ENCODE data around the gene TFDP1. TPM values are rescaled to one million over a fixed set of nuclear protein-coding genes. Genes with fewer than 3 reads are reported as not detected.
A peak's percentile ranks its signal among the peaks of the same experiment; 100 is the strongest.

TFDP1 gene
- total RNA-seq, 1 donor from 2014 or later, result 49.4 TPM

- FAIRE-seq (peak; percentile 86), DNase-seq (ENCODE audit: low read depth) (peak; percentile 81)
- peaks cover 11% of the 10 kb centered on the region for H3K36me3 ChIP-seq (ENCODE audit: insufficient read depth, low read length)
- H3K9ac ChIP-seq (ENCODE audit: low read length), result peak overlapping the region; percentile 79
- no peak for TF ChIP-seq EZH2 (IDR thresholded peaks at IDR 0.05; ENCODE audit: insufficient read depth, low read length)
- TF ChIP-seq CTCF (IDR thresholded peaks at IDR 0.05; ENCODE audit: insufficient read depth, low read depth, low read length), result no peak
- no peak overlapping the region for H3K4me3 ChIP-seq (ENCODE audit: insufficient read depth, low read depth, low read length)
- peak overlapping the region; percentile 89 for H3K4me2 ChIP-seq (ENCODE audit: low read length)
- H3K27me3 Mint-ChIP-seq (ENCODE audit: low read depth, unreplicated experiment), result no peaks in the 10 kb centered on the region
- peak overlapping the region; percentile 12 for H2AFZ ChIP-seq (ENCODE audit: low read depth, low read length)
- H3K79me2 ChIP-seq (ENCODE audit: insufficient read depth, low read length), result peaks cover 71% of the 10 kb centered on the region
- H4K20me1 ChIP-seq (ENCODE audit: insufficient read depth, low read length), result peaks cover 64% of the 10 kb centered on the region
- H3K4me3 Mint-ChIP-seq (ENCODE audit: unreplicated experiment), result no peak overlapping the region
- H3K9me3 Mint-ChIP-seq (ENCODE audit: unreplicated experiment), result peaks cover 3% of the 10 kb centered on the region
- no peaks in the 10 kb centered on the region for H3K9me3 ChIP-seq (ENCODE audit: insufficient read depth, low read depth, low read length)
- H3K4me1 ChIP-seq (ENCODE audit: insufficient read depth, low read length), result peaks cover 37% of the 10 kb centered on the region
- no peaks in the 10 kb centered on the region for H3K27me3 ChIP-seq (ENCODE audit: insufficient read depth, low read length)
- H3K27ac ChIP-seq (ENCODE audit: low read depth, low read length), result peak overlapping the region; percentile 81
- peaks cover 20% of the 10 kb centered on the region for H3K36me3 Mint-ChIP-seq (ENCODE audit: low read depth, unreplicated experiment)
- H3K4me1 Mint-ChIP-seq (ENCODE audit: low read depth, unreplicated experiment), result peaks cover 11% of the 10 kb centered on the region
- H3K27ac Mint-ChIP-seq (ENCODE audit: unreplicated experiment), result no peak overlapping the region
These were observed 37.1 kb upstream of the TFDP1 start for GRCh38 chr13:113547238-113547971.

- peaks cover 11% of the 10 kb centered on the region for H3K36me3 ChIP-seq (ENCODE audit: insufficient read depth, low read length)
- peak overlapping the region; percentile 53 for H3K4me3 ChIP-seq (ENCODE audit: insufficient read depth, low read depth, low read length)
- H3K9me3 ChIP-seq (ENCODE audit: insufficient read depth, low read depth, low read length), result no peaks in the 10 kb centered on the region
- peak overlapping the region; percentile 79 for H3K9ac ChIP-seq (ENCODE audit: low read length)
- DNase-seq (ENCODE audit: low read depth) (peak; percentile 80), FAIRE-seq (no peak)
- peak overlapping the region; percentile 45 for H2AFZ ChIP-seq (ENCODE audit: low read depth, low read length)
- H3K9me3 Mint-ChIP-seq (ENCODE audit: unreplicated experiment), result peaks cover 3% of the 10 kb centered on the region
- H3K4me1 ChIP-seq (ENCODE audit: insufficient read depth, low read length), result peaks cover 37% of the 10 kb centered on the region
- peaks cover 61% of the 10 kb centered on the region for H4K20me1 ChIP-seq (ENCODE audit: insufficient read depth, low read length)
- no peak overlapping the region for H3K4me3 Mint-ChIP-seq (ENCODE audit: unreplicated experiment)
- no peaks in the 10 kb centered on the region for H3K27me3 Mint-ChIP-seq (ENCODE audit: low read depth, unreplicated experiment)
- H3K79me2 ChIP-seq (ENCODE audit: insufficient read depth, low read length), result peaks cover 67% of the 10 kb centered on the region
- no peak for TF ChIP-seq CTCF (IDR thresholded peaks at IDR 0.05; ENCODE audit: insufficient read depth, low read depth, low read length)
- no peak for TF ChIP-seq EZH2 (IDR thresholded peaks at IDR 0.05; ENCODE audit: insufficient read depth, low read length)
- peak overlapping the region; percentile 81 for H3K27ac ChIP-seq (ENCODE audit: low read depth, low read length)
- peaks cover 20% of the 10 kb centered on the region for H3K36me3 Mint-ChIP-seq (ENCODE audit: low read depth, unreplicated experiment)
- H3K27me3 ChIP-seq (ENCODE audit: insufficient read depth, low read length), result no peaks in the 10 kb centered on the region
- no peak overlapping the region for H3K27ac Mint-ChIP-seq (ENCODE audit: unreplicated experiment)
- H3K4me2 ChIP-seq (ENCODE audit: low read length), result peak overlapping the region; percentile 89
- peaks cover 11% of the 10 kb centered on the region for H3K4me1 Mint-ChIP-seq (ENCODE audit: low read depth, unreplicated experiment)
These were observed 36.3 kb upstream of the TFDP1 start for GRCh38 chr13:113548171-113548641.

Measured in astrocyte (in vitro differentiated cells and primary cell).